ENCODE data around the gene FAHD2A.

The FAHD2A gene

DNA sequence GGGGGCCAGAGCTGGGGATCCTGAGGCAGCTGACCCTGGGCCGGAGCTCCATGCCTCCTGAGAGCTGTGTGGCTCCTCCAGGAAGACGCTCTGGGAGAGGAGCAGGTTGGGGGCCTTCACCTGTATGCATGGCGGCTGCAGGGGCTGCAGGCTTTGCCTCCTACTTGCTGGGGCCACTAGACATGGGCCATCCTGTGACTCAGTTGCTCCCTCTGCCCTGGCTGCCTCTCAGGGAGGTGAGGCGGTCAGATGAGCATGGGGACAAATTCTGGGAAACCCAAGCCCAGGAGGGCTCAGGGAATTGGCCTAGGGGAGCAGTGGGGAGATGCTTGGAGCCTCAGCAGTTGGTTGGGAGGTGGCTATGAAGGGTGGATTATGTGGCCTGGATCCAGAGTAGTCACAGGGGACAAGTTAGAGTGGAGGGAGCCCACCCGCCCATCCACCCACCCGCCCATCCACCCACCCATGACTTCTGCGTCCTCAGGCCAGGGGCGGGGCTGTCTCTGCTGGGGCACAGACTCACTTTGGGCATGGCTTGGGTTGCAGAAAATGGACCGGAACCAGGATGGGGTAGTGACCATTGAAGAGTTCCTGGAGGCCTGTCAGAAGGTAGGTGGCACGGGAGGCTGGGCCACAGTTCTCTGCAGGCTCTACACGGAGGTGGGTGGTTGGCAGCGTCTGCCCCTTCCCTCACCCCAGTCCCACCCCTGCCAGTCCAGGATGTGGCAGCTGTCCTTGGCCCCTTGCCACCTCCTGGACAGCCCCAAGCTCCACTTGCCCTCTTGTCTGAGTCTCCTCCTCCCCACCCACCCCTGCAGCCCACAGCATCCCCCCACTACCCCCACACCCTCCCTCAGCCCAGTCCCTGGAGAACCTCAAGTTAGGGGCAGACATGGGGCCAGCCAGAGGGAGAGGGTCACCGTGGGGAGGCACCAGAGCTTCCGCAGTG, 19.5 kb upstream of the FAHD2A start:
- no peak overlapping the region for H3K27ac Mint-ChIP-seq
- peaks cover 5% of the 10 kb centered on the region for H3K27me3 Mint-ChIP-seq
- H3K4me1 Mint-ChIP-seq: no peaks in the 10 kb centered on the region
- H3K4me3 Mint-ChIP-seq: no peak overlapping the region
- no peaks in the 10 kb centered on the region for H3K36me3 Mint-ChIP-seq
- H3K9me3 Mint-ChIP-seq: no peaks in the 10 kb centered on the region

DNA sequence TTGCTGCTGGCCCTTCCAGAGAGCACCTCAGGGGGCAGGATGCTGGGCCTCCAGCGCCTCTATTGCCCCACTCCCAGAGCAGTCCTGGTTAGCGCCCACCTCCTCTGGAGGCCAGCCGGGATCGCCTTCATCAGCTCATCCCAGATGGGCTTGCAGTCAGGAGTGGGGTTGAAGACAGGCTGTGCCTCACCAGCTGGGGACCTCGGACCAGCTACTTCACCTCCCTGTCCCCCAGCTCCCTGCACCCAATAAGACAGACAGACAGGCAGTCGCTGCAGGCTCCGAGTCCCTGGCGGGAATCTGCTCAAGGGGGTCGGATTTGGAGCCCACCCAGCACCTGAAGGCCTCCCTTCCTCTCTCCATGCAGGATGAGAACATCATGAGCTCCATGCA, 18.9 kb upstream of the FAHD2A start:
- Mint-ChIP-seq H3K4me3 (no peak overlapping the region), H3K4me1 (no peaks in the 10 kb centered on the region), H3K36me3 (no peaks in the 10 kb centered on the region), H3K27ac (no peak overlapping the region), H3K9me3 (no peaks in the 10 kb centered on the region), H3K27me3 (peaks cover 5% of the 10 kb centered on the region)

DNA sequence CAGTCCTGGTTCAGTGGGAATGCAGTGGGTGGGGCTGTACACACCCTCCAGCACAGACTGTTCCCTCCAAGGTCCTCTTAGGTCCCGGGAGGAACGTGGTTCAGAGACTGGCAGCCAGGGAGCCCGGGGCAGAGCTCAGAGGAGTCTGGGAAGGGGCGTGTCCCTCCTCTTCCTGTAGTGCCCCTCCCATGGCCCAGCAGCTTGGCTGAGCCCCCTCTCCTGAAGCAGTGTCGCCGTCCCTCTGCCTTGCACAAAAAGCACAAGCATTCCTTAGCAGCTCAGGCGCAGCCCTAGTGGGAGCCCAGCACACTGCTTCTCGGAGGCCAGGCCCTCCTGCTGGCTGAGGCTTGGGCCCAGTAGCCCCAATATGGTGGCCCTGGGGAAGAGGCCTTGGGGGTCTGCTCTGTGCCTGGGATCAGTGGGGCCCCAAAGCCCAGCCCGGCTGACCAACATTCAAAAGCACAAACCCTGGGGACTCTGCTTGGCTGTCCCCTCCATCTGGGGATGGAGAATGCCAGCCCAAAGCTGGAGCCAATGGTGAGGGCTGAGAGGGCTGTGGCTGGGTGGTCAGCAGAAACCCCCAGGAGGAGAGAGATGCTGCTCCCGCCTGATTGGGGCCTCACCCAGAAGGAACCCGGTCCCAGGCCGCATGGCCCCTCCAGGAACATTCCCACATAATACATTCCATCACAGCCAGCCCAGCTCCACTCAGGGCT, 17.5 kb upstream of the FAHD2A start:
- Mint-ChIP-seq H3K27me3 (peaks cover 5% of the 10 kb centered on the region), H3K36me3 (no peaks in the 10 kb centered on the region), H3K4me3 (no peak overlapping the region), H3K27ac (no peak overlapping the region), H3K4me1 (no peaks in the 10 kb centered on the region), H3K9me3 (no peaks in the 10 kb centered on the region)

DNA sequence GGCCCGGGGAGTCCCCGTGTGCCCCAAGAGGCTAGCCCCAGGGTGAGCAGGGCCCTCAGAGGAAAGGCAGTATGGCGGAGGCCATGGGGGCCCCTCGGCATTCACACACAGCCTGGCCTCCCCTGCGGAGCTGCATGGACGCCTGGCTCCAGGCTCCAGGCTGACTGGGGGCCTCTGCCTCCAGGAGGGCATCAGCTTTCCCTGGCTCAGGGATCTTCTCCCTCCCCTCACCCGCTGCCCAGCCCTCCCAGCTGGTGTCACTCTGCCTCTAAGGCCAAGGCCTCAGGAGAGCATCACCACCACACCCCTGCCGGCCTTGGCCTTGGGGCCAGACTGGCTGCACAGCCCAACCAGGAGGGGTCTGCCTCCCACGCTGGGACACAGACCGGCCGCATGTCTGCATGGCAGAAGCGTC, 16.9 kb upstream of the FAHD2A start:
- Mint-ChIP-seq H3K4me1 (no peaks in the 10 kb centered on the region), H3K27ac (no peak overlapping the region), H3K4me3 (no peak overlapping the region), H3K36me3 (no peaks in the 10 kb centered on the region), H3K9me3 (no peaks in the 10 kb centered on the region), H3K27me3 (peaks cover 5% of the 10 kb centered on the region)

DNA sequence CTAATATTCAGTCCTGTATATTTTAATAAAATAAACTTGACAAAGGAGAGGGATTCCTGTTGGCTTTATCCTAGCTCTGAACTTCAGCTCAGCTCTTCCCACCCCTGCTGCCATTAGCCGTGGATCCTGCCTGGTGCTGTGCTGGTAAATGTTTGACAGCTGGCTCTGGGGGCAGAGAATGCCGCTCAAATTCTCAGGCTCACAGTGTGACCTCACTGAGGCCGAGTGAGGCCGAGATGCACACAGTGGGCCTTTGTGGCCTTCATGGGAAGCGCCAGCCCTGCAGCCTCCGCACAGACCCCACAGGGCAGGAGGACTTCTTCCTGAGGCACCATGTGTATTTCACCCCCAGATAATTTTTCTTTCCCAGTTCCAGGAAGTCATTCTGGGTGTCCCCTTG, 16.5 kb upstream of the FAHD2A start:
- Mint-ChIP-seq H3K27me3 (peaks cover 5% of the 10 kb centered on the region), H3K4me3 (no peak overlapping the region), H3K36me3 (no peaks in the 10 kb centered on the region)

DNA sequence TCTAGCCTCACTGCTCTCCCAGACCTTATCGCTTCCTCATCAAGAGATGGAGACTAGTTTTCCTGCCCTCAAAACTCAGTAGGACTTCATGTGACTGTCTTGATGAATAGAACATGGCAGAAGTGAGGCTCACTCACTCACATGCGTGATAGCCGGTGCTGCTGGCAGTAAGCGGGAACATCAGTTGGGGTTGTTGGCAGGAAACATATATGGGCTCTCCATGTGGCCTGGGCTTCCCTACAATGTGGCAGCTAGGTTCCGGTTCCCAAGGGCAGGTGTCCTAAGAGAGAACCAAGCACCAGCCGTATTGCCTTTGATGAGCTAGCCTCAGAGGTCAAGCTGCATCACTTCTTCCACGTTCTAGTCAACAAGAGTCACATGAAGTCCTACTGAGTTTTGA, 15.2 kb upstream of the FAHD2A start:
- H3K36me3 Mint-ChIP-seq: no peaks in the 10 kb centered on the region
- no peak overlapping the region for H3K4me3 Mint-ChIP-seq
- peaks cover 5% of the 10 kb centered on the region for H3K27me3 Mint-ChIP-seq
- no peaks in the 10 kb centered on the region for H3K9me3 Mint-ChIP-seq
- no peaks in the 10 kb centered on the region for H3K4me1 Mint-ChIP-seq
- no peak overlapping the region for H3K27ac Mint-ChIP-seq

More for the DNA sequence above, 16.5 kb upstream of the FAHD2A start:
- H3K4me1 Mint-ChIP-seq: no peaks in the 10 kb centered on the region
- no peak overlapping the region for H3K27ac Mint-ChIP-seq
- no peaks in the 10 kb centered on the region for H3K9me3 Mint-ChIP-seq

DNA sequence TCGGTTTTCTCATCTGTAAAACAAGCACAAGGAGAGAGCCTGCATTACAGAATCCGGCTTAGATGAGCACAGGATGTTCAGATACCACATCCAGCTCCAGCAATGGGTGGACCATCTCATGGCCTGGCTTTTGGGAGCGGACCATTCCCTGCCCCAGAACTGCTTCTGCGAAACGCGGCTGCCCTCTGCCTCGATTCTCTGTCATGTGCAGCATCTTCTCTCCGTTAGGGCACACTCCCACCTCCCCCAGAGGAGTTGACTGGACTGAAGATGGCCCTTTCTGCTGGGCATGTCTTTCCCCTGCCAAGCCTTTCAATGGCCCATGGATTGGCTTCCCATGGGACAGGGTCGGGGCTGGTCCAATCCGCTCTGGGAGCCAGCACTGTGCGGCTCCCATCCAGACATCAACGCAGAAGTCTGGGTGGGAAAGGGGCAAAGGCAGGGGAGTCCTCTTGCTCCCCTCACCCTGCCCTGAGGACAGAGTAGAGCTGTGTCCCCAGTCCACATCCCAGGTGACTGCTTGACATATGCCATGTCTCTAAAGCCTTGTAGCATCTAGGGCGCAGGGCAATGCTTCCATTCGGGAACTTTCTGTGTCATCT, 14.3 kb upstream of the FAHD2A start:
- H3K27ac Mint-ChIP-seq: no peak overlapping the region
- H3K4me3 Mint-ChIP-seq: no peak overlapping the region
- H3K36me3 Mint-ChIP-seq: no peaks in the 10 kb centered on the region
- no peaks in the 10 kb centered on the region for H3K4me1 Mint-ChIP-seq
- H3K27me3 Mint-ChIP-seq: peaks cover 3% of the 10 kb centered on the region
- no peaks in the 10 kb centered on the region for H3K9me3 Mint-ChIP-seq

DNA sequence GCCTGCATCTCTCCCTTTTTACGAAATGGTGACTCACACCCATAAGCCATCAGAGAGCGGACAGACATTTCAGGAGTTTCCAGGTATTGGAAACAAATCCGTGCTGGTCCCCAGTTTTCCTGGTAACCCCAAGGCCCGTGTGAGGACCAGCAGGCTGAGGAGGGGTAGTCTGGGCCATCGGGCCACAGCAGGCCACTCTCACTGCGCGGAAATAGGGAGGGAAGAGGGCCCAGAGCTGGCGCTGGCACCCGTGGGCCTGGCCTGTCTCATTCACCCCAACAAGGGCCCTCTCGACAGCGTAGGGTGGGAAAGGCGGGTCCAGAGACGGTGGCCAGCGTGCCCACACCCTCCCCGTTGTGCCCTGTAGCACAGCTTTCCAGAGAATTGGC, 13.7 kb upstream of the FAHD2A start:
- H3K4me1 Mint-ChIP-seq: no peaks in the 10 kb centered on the region
- H3K27me3 Mint-ChIP-seq: peaks cover 3% of the 10 kb centered on the region
- H3K36me3 Mint-ChIP-seq: no peaks in the 10 kb centered on the region
- no peak overlapping the region for H3K27ac Mint-ChIP-seq
- H3K4me3 Mint-ChIP-seq: no peak overlapping the region
- H3K9me3 Mint-ChIP-seq: no peaks in the 10 kb centered on the region

DNA sequence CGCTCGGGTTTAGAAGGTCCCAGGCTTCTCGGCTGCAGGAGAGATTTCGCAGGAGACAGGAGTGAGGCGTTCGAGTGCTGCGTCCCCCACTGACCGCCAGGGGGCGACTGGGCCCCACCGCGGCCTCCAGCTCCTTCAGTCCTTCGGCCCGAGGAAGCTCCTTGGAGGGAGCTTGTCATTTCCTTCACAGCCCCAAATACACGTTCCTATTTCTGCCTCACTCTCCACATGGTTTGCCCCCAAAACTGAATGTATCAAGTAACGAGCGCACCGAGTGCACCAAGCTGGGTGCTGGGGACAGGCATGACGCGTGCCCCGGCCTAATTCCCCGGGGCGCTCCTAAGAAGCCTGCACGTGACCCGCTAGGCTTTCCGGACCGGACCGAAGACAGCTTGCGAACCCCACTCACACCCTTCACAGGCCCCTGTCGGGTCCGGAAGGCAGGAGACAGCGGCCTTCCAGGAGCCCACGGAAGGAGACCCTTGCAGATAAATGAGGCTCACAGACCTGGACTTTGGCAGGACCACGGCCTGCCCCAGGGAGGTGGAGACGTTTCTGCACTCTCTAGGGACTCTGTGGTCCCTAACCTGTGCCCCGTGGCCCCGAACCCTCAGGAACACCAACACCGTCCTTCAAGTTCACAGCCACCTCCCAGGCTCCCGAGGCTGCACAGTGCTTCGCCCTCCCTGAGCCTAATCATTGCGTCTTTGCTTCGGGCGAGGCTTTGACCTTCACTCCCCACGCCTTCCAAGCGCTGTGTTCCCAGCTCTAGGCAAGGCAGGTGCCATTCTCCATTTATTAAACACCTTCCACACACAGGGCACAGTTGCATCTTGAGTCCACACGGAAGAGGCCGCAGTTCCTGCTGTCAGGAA, 13.0 kb upstream of the FAHD2A start:
- H3K27ac Mint-ChIP-seq: no peak overlapping the region
- no peak overlapping the region for H3K4me3 Mint-ChIP-seq
- peaks cover 3% of the 10 kb centered on the region for H3K27me3 Mint-ChIP-seq
- no peaks in the 10 kb centered on the region for H3K9me3 Mint-ChIP-seq
- no peaks in the 10 kb centered on the region for H3K36me3 Mint-ChIP-seq
- H3K4me1 Mint-ChIP-seq: no peaks in the 10 kb centered on the region

DNA sequence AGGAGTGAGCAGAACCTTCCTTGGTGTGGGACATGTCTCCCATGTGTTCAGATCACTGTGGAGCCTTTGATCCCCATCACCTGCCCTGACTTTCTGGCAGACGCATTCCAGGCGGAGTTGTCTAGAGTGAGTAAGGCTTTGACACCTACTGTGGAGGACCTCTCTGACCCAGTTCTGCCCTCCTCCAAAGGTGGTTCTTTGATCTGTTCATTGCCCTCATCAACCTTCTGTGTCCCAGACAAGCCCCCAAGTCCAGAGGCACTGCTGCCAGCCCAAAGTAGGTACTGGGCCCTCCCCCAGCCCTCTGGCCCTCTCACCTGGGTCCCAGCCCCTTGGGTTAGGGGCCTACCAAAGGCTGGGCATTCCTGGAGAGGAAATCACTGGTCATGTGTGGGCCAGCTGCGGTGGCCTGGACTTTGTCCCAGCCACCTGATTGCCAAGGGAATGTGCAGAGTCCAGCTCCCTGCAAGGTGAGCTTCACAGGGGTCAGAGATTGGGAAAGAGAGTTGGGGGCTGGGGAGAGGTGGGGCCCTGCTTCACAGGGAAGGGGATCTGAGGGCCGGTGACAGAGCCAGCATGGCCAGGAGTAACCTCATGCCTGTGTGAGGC, 12.1 kb upstream of the FAHD2A start:
- Mint-ChIP-seq H3K9me3 (no peaks in the 10 kb centered on the region), H3K4me3 (no peak overlapping the region), H3K27me3 (peaks cover 2% of the 10 kb centered on the region), H3K36me3 (no peaks in the 10 kb centered on the region), H3K27ac (no peak overlapping the region), H3K4me1 (no peaks in the 10 kb centered on the region)

DNA sequence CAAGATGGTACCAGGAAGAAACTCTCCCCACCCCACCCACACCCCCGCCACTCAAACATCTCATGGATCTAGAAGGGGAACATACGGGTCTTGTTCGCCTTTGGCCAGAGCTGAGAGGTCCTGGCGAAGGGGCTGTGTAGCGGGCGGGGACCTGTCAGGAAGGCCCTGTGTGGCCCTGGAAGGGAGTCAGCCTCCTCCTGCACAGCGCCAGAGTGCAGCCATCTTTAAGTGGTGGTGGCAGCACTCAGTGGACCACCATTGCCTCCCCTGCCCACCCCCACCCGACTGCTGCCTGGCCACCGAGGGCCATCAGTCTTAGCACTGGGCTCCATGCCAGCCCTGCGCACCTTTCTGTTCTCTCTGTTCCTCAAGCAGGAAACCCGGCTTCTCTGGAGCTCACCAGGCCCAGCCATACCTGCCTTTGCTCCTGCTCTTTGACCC, 11.6 kb upstream of the FAHD2A start:
- Mint-ChIP-seq H3K4me1 (no peaks in the 10 kb centered on the region), H3K36me3 (no peaks in the 10 kb centered on the region), H3K9me3 (no peaks in the 10 kb centered on the region), H3K4me3 (no peak overlapping the region), H3K27me3 (peaks cover 2% of the 10 kb centered on the region), H3K27ac (no peak overlapping the region)

DNA sequence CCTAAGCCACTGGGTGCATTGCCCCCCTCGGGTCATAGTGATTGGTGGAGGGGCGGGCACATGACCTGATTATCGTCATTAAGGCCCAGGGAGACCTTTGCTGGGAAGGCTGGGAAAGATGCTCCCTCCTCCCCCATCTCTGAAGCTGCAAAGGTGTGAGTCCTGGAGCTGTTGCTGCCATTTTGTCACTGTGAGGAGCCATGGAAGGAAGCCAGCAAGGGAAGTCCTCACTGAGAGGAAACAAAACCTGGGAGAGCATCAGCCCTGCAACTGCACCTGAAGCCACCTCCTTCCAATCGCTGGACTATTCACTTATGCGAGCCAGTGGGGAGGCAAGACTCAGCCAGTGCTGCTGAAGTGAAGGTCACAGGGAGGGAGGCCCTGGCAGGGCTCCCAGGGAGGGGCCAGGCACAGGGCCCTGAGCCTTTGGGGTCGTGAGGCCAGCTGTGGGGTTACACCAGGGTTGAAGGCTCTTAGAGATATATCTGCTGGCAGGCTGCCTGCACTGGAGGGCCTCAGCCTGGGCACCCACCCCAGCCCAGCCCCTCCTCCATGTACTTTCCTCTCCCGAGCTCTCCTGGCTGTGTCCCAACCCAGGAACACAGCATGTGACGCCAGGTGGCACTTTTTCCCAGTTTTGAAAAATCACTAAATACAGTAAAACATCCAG, 10.7 kb upstream of the FAHD2A start:
- H3K36me3 Mint-ChIP-seq: no peaks in the 10 kb centered on the region
- H3K4me3 Mint-ChIP-seq: no peak overlapping the region
- no peak overlapping the region for H3K27ac Mint-ChIP-seq
- no peaks in the 10 kb centered on the region for H3K27me3 Mint-ChIP-seq
- H3K9me3 Mint-ChIP-seq: no peaks in the 10 kb centered on the region
- no peaks in the 10 kb centered on the region for H3K4me1 Mint-ChIP-seq

DNA sequence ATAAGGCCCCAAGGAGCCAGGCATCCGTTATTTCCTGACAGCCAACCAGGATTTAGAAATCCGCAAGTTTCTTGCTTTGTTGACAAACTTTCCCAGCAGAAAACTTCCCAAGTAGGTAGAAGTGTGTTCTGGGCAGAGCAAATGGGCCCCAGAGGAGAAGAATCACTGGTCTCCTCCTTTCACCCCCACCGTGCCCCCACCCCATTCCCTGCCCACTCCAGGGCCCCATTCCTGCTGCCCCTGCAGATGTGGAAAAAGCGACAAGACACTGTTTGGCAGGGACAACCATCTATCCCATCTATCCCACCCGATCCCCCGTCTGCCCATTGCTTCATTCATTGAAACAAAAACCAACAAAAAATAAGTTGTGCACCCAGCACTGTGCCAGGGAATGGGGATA, 10.2 kb upstream of the FAHD2A start:
- Mint-ChIP-seq H3K27ac (no peak overlapping the region), H3K27me3 (no peaks in the 10 kb centered on the region), H3K4me3 (no peak overlapping the region), H3K9me3 (no peaks in the 10 kb centered on the region), H3K4me1 (no peaks in the 10 kb centered on the region), H3K36me3 (no peaks in the 10 kb centered on the region)

DNA sequence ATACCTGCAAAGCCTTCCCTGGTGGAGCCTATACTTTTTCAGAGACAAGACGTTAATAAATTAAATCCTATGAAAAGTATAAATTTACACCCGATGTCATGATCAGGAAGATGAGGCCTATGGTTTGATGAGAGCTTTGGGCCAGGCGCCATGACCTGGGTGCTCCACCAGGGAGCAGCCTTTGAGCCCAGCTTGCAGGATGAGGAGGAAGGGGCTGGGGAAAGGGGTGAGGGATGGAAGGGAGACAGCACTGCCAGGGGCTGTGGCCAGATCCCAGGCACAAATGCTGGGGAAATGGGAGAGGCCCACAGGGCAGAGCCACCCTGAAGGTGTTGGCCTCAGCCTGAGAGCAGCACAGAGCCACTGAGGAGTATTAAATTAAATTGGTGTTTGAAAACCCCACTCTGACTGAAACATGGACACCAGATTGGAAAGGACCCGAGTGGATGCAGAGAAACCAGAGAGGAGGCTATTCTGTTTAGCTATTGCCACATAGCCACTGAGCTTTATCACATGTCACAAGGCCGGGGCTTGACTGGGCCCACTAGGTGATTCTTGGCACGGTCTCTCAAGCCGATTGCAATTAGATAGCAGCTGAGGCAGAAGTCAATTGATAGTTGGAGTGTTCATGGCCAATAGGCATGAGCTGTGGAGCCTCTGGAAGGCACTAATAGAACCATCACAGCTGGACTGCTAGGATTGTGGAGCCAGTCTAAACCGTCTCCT, 9.6 kb upstream of the FAHD2A start:
- Mint-ChIP-seq H3K9me3 (no peaks in the 10 kb centered on the region), H3K4me3 (no peak overlapping the region), H3K4me1 (no peaks in the 10 kb centered on the region), H3K27me3 (no peaks in the 10 kb centered on the region), H3K27ac (no peak overlapping the region), H3K36me3 (no peaks in the 10 kb centered on the region)

Data from activated naive CD4-positive, alpha-beta T cell treated with anti-CD3 and anti-CD28 coated beads, Interleukin-2, amount 50 U/mL, for 24 hours (primary cell).